Activated CD8-positive, alpha-beta T cell treated with anti-CD3 and anti-CD28 coated beads for 36 hours (primary cell): Measurements from ENCODE around the gene TXK. TPM values are rescaled to one million over a fixed set of nuclear protein-coding genes. Genes with fewer than 3 reads are reported as not detected.

Experiments
- ATAC-seq: fragments of 200-7000 bp; cut with Tn5 transposase; one replicate; pipeline ENCODE4 v1.10.0; 2021; ENCODE audit warnings: mild to moderate bottlenecking, moderate library complexity
- CTCF ChIA-PET: fragments of 350-600 bp; sonication (Branson Sonifier 250); formaldehyde crosslinking; loops from one replicate; lab custom pipeline; 2021; ENCODE audit warnings: antibody characterized with exemption; lab: Charles Lee
- POLR2A ChIA-PET: fragments of 350-600 bp; sonication (Branson Sonifier 250); formaldehyde crosslinking; loops from one replicate; lab custom pipeline; 2021; ENCODE audit warnings: antibody characterized with exemption; lab: Charles Lee
- DNase-seq: peaks from one replicate; pipeline ENCODE4 v3.0.0-alpha.2; 2020
- H3K27ac Mint-ChIP-seq: one replicate; pipeline ENCODE4 v1.8.0; 2021; ENCODE audit warnings: mild to moderate bottlenecking, mixed read lengths
- H3K27me3 Mint-ChIP-seq: one replicate; pipeline ENCODE4 v1.8.0; 2021; ENCODE audit warnings: mixed read lengths
- H3K36me3 Mint-ChIP-seq: one replicate; pipeline ENCODE4 v1.8.0; 2021; ENCODE audit warnings: low read depth, mixed read lengths
- H3K4me1 Mint-ChIP-seq: one replicate; pipeline ENCODE4 v1.8.0; 2021; ENCODE audit warnings: low read depth, mixed read lengths
- H3K4me3 Mint-ChIP-seq: one replicate; pipeline ENCODE4 v1.8.0; 2021; ENCODE audit warnings: mild to moderate bottlenecking, moderate library complexity, mixed read lengths
- H3K9me3 Mint-ChIP-seq: one replicate; pipeline ENCODE4 v1.8.0; 2021; ENCODE audit warnings: mixed read lengths
- CTCF ChIP-seq: fragments of 200-600 bp; IDR thresholded peaks from one replicate; pipeline ENCODE4 v1.8.0; 2022; ENCODE audit warnings: antibody characterized with exemption, mild to moderate bottlenecking
- intact Hi-C: fragments of 100-400 bp; cut with micrococcal nuclease; formaldehyde crosslinking; loops from one replicate; pipeline ENCODE4 v1.10.0; 2022
- total RNA-seq, 2 experiments: library from RNA; stranded (reverse); gene quantifications; one replicate each; pipeline ENCODE4 v1.2.3, GENCODE V29; 2021

Gene TXK
- total RNA-seq, 2 experiments from 2014 or later: 20.6 to 23.5 TPM

- Mint-ChIP-seq H3K36me3 (peaks cover 24% of the 10 kb centered on the region), H3K27ac (no peak overlapping the region), H3K4me1 (peaks cover 26% of the 10 kb centered on the region), H3K27me3 (no peaks in the 10 kb centered on the region), H3K9me3 (no peaks in the 10 kb centered on the region), H3K4me3 (no peak overlapping the region)
- DNase-seq (no peak), ATAC-seq (no peak)
- intact Hi-C loops: no loop called here
- ChIA-PET POLR2A (no interaction called here), CTCF (interaction anchor here (1.1 kb wide), 1 partner anchor 41 kb away, joined by 5 read pairs; no protein-coding TSS in a partner anchor)
- no peak for TF ChIP-seq CTCF
Measured at GRCh38 chr4:48074657-48075056, 59.4 kb downstream of the TXK start.

- H3K4me1 Mint-ChIP-seq: peaks cover 17% of the 10 kb centered on the region
- no peak overlapping the region for H3K4me3 Mint-ChIP-seq
- POLR2A ChIA-PET: no interaction called here
- no peak overlapping the region for H3K27ac Mint-ChIP-seq
- ATAC-seq (no peak), DNase-seq (no peak)
- peaks cover 24% of the 10 kb centered on the region for H3K36me3 Mint-ChIP-seq
- no peak for TF ChIP-seq CTCF
- H3K27me3 Mint-ChIP-seq: no peaks in the 10 kb centered on the region
- CTCF ChIA-PET: interaction anchor here (0.8 kb wide), 2 partner anchors 13 to 22 kb away, joined by 3 to 4 read pairs; no protein-coding TSS in a partner anchor
- intact Hi-C loops: no loop called here
- H3K9me3 Mint-ChIP-seq: no peaks in the 10 kb centered on the region
Measured at GRCh38 chr4:48073567-48074103, 60.4 kb downstream of the TXK start.

- Mint-ChIP-seq H3K36me3 (peaks cover 32% of the 10 kb centered on the region), H3K4me1 (peaks cover 15% of the 10 kb centered on the region), H3K4me3 (no peak overlapping the region), H3K27me3 (no peaks in the 10 kb centered on the region), H3K27ac (no peak overlapping the region), H3K9me3 (no peaks in the 10 kb centered on the region)
- intact Hi-C loops: no loop called here
- DNase-seq (no peak), ATAC-seq (no peak)
- CTCF ChIA-PET: interaction anchor here (1.4 to 9.2 kb wide), 3 partner anchors 14 to 29 kb away, joined by 3 to 56 read pairs (median 33); no protein-coding TSS in a partner anchor
- no peak for TF ChIP-seq CTCF
- POLR2A ChIA-PET: no interaction called here
Measured at GRCh38 chr4:48071191-48071590, 62.9 kb downstream of the TXK start.

- Mint-ChIP-seq H3K27me3 (no peaks in the 10 kb centered on the region), H3K27ac (no peak overlapping the region), H3K4me1 (peaks cover 28% of the 10 kb centered on the region), H3K9me3 (peaks cover 1% of the 10 kb centered on the region), H3K4me3 (no peak overlapping the region), H3K36me3 (peaks cover 33% of the 10 kb centered on the region)
- ChIA-PET POLR2A (interaction anchor here (0.8 to 1.4 kb wide), 2 partner anchors 14 to 51 kb away, joined by 3 to 5 read pairs; no protein-coding TSS in a partner anchor), CTCF (interaction anchor here (1.3 to 9.2 kb wide), 5 partner anchors 16 to 44 kb away, joined by 3 to 56 read pairs (median 33); no protein-coding TSS in a partner anchor)
- intact Hi-C loops: no loop called here
- TF ChIP-seq CTCF: no peak
- ATAC-seq (no peak), DNase-seq (no peak)
Measured at GRCh38 chr4:48069026-48069425, 65.0 kb downstream of the TXK start.

- H3K9me3 Mint-ChIP-seq: peaks cover 1% of the 10 kb centered on the region
- no peak overlapping the region for H3K4me3 Mint-ChIP-seq
- H3K4me1 Mint-ChIP-seq: peaks cover 30% of the 10 kb centered on the region
- H3K27ac Mint-ChIP-seq: no peak overlapping the region
- intact Hi-C loops: no loop called here
- H3K27me3 Mint-ChIP-seq: no peaks in the 10 kb centered on the region
- DNase-seq (no peak), ATAC-seq (no peak)
- H3K36me3 Mint-ChIP-seq: peaks cover 33% of the 10 kb centered on the region
- POLR2A ChIA-PET: no interaction called here
- CTCF ChIA-PET: interaction anchor here (1.3 to 9.2 kb wide), 4 partner anchors 17 to 45 kb away, joined by 3 to 56 read pairs (median 38); no protein-coding TSS in a partner anchor
- TF ChIP-seq CTCF: no peak
Measured at GRCh38 chr4:48068182-48068581, 65.9 kb downstream of the TXK start.
